CD1c-positive myeloid dendritic cell (primary cell): ENCODE data around the gene MAGIX.
A peak's percentile ranks its signal among the peaks of the same experiment; 100 is the strongest.
"Not testable (repeated sequence)": the region's sequence is repeated elsewhere in the genome, so short reads cannot be mapped to it uniquely, and the experiment has no call there.

ENCODE experiments used
- DNase-seq: peaks from one replicate; pipeline ENCODE4 v3.0.0-alpha.2; 2016; ENCODE audit errors: extremely low spot score

MAGIX gene

GRCh38 chrX:49162620-49163019, at the start of gene MAGIX:
Gene MAGIX (plus strand): TSS chrX:49162758. CDS start chrX:49162890, 132 bp downstream.
- no peak for DNase-seq

DNA sequence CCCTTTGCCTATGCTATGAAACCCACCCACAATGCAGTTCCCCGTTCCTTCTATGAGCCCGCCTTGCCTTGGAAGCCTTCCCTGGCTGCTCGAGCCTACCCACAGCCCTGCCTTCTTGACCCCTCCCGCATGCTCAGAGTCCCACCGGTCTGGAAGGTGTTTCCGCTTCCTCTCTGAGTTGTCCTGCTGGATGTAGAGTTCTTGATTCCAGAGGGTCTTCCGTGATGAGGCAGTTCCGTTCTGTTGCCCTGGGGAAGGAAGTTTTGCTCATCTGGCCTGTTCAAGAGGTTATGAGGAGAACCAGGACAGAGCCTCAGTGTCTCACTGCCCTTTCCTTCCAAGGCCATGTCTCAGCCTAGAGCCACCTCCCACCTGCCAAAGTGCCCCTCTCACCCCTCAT, 46.5 kb upstream of the MAGIX start:
- no peak for DNase-seq

DNA sequence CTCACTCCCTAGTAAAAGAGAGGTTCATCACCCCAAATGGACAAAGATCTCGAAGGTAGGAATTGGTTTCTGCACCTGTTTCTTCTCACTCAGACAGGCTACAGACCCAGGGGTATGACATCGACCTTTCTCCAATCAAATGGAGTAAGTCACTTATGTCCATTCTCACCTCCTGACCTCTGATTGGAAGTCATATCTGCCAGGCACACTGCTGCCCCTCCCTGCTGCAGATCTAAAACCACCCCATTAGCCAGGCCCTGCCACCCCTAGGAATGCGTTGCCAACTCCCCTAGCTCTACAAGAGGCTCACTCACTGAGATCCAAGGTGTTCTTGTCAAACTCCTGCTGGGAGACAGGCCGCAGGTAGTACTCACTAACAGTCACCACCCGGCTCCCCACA, 45.8 kb upstream of the MAGIX start:
- no peak for DNase-seq

DNA sequence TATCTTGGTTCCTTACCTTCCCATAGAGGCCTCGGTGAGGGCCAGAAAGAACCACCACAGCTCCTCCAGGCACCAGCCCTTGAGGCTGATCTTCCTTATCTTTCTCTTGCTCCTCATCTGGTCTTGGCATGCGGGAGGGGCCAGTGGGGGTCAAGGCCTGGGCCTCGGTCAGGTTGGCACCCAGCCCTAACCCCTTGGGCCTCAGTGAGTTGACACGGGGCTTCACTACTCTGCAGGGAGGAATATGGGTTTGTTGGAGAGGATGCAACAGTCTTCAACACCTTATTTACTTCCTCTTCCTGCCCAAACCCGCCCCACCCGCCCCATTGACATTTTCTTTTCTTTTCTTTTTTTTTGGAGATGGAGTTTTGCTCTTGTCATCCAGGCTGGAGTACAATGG, 45.0 kb upstream of the MAGIX start:
- no peak for DNase-seq

DNA sequence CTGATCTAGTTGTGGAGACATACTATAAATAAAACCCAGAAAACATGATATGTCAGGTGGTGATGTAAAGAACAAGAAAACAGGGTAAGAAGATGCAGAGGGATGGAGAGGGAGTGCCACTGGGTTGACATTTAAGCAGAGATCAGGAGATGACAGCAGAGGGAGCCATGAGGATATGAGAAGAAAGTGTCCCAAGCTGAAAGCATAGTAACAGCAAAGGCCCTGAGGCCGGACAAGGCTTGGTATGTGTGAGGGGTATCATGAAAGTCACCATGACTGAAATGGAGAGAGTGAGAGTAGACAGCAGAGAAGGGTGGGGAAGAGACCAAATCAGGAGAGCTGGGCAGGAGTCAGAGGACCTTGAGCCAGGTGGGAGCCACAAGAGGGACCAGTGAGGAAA, 42.5 kb upstream of the MAGIX start:
- DNase-seq = no peak

GRCh38 chrX:49122499-49122898, 40.1 kb upstream of the MAGIX start:
- DNase-seq = no peak

GRCh38 chrX:49127742-49128258, 34.8 kb upstream of the MAGIX start:
- DNase-seq = peak; percentile 4

GRCh38 chrX:49129427-49129826, 33.1 kb upstream of the MAGIX start:
- DNase-seq = peak; percentile 40

DNA sequence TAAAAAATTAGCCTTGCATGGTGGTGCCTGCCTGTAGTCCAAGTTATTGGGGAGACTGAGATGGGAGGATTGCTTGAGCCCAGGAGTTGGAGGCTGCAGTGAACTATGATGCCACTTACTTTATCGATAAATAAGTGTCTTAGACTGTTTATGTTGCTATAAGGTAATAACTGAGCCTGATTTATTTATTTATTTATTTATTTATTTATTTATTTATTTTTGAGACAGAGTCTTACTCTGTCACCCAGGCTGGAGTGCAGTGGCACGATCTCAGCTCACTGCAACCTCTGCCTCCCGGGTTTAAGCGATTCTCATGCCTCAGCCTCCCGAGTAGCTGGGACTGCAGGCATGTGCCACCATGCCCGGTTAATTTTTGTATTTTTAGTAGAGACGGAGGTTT, 30.3 kb upstream of the MAGIX start:
- not testable (repeated sequence) for DNase-seq

DNA sequence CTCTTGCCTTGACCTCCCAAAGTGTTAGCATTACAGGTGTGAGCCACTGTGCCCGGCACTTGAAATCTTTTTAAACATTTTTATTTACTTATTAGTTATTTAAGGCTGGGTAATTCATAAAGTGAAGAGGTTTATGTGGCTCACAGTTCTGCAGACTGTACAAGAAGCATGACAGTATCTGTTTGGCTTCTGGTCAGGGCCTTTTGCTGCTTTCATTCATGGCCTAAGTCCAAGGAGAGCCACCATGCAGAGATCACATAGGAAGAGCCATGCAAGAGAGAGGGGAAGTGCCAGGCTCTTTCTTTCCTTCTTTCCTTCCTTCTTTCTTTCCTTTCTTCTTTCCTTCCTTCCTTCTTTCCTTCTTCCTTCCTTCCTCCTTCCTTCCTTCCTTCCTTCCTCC, 28.8 kb upstream of the MAGIX start:
- no peak for DNase-seq

- DNase-seq = no peak
Observed at GRCh38 chrX:49137492-49137891, 25.1 kb upstream of the MAGIX start.

DNA sequence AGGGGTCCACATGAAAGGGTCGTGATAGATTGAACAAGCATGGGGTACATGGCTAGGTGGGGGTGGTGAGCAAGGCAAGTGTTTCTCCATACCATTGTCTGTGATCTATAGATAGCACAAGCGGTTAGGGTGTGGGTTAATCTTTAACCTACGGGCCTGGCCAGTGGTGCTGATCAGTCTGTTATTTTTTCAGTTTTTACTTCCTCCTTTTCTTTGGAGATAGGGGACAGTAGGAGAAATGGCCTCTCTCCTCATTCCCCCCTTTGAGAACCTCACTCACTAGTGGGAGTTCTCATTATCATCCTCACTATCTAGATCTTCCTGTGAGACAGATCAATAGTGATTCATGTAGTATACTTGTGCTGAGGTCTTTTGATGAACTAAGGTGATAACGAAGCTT, 22.8 kb upstream of the MAGIX start:
- no peak for DNase-seq

- not testable (repeated sequence) for DNase-seq
Observed at GRCh38 chrX:49142264-49142663, 20.3 kb upstream of the MAGIX start.

GRCh38 chrX:49143154-49143553, 19.4 kb upstream of the MAGIX start:
- DNase-seq = not testable (repeated sequence)

DNA sequence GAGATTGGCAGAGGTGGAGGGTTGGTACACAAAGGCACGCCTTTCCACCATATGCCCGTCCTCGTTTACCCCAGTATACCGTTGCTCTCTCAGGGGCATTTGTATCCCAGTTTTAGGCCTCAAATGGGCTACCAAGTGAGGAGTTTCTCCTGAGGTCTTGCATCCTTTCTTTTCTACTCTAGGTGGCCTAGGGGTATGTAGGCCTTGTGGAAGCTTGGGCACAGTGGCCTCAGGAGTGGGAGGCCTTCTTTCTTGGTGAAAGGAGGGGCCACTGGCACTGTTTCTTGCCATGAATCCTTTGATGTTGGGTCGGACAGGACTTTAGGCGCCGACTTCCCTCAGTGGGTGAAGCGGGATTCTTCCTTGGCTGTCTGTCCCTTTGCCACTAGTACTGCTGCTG, 15.3 kb upstream of the MAGIX start:
- no peak for DNase-seq

GRCh38 chrX:49147936-49148335, 14.6 kb upstream of the MAGIX start:
- no peak for DNase-seq

GRCh38 chrX:49148390-49149100, 14.0 kb upstream of the MAGIX start:
- not testable (repeated sequence) for DNase-seq

DNA sequence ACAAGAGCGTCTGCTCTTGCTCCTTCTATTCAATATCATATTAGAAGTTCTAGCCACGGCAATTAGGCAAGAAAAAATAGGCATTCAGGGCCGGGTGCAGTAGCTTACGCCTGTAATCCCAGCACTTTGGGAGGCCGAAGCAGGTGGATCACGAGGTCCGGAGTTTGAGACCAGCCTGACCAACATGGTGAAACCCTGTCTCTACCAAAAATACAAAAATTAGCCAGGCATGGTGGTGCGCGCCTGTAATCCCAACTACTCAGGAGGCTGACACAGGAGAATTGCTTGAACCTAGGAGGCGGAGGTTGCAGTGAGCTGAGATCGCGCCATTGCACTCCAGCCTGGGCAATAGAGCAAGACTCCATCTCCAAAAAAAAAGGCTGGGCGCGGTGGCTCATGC, 13.3 kb upstream of the MAGIX start:
- DNase-seq = not testable (repeated sequence)

- no peak for DNase-seq
Observed at GRCh38 chrX:49153467-49153866, 9.1 kb upstream of the MAGIX start.

- peak; percentile 36 for DNase-seq
Observed at GRCh38 chrX:49155243-49155899, 7.2 kb upstream of the MAGIX start.

- peak; percentile 87 for DNase-seq
Observed at GRCh38 chrX:49155900-49156837, 6.4 kb upstream of the MAGIX start.

DNA sequence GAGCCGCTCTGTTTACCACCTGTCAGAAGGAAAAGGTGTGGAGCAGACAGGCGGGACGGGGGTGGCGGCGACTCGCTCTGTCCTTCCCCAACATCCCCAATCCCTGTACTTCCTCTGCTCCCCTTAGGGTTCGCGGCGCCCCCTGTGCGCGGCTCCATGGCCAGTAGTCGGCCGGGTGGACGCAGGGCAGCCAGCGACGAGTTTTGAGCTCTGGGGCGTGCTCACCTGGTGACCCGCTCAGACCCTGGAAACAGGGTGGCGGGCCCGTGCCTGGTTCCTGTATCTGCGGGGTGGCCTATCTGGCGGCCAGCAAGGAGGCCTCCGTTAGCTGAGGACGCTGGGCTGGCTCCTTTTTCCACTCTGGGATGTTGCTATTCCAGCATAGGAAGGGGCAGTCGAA, 5.4 kb upstream of the MAGIX start:
- DNase-seq = no peak
